K562 (cell line): Measurements from ENCODE around the gene SLC7A4. TPM values are rescaled to one million over a fixed set of nuclear protein-coding genes. Genes with fewer than 3 reads are reported as not detected.

Experiments used
- ARNT ChIP-seq, 2 experiments: fragments of 450-650 bp; IDR thresholded peaks; 2 replicates each; pipeline ENCODE4 v1.6.1; 2016; ENCODE audit warnings: mild to moderate bottlenecking in 1 of 2
- CAMTA2 ChIP-seq: fragments of 250-450 bp; sonication (Bioruptor Pico); conservative IDR thresholded peaks from 2 replicates; pipeline ENCODE4 v1.5.1; 2022
- CBFB ChIP-seq: sonication (generic); formaldehyde crosslinking; IDR thresholded peaks from 2 replicates; pipeline ENCODE4 v1.4.0; 2020; ENCODE audit warnings: mild to moderate bottlenecking, missing genetic modification reagents
- CREB5 ChIP-seq: fragments of 250-450 bp; sonication (Bioruptor Pico); IDR thresholded peaks from 2 replicates; pipeline ENCODE4 v1.5.0; 2020; ENCODE audit warnings: mild to moderate bottlenecking
- ELF1 ChIP-seq: fragments of 200-800 bp; sonication (Bioruptor generic); IDR thresholded peaks from 2 replicates; pipeline ENCODE4 v1.6.1; 2016; ENCODE audit warnings: missing genetic modification characterization, missing compliant biosample characterization
- GMEB1 ChIP-seq: fragments of 250-450 bp; sonication (Bioruptor Pico); IDR thresholded peaks from 2 replicates; pipeline ENCODE4 v1.4.0; 2020; ENCODE audit warnings: mild to moderate bottlenecking
- KLF16 ChIP-seq: IDR thresholded peaks from 2 replicates; pipeline ENCODE4 v1.6.1; 2016; ENCODE audit warnings: antibody characterized with exemption
- MTF1 ChIP-seq: fragments of 250-450 bp; sonication (Bioruptor Pico); IDR thresholded peaks from 2 replicates; pipeline ENCODE4 v1.9.0; 2021; ENCODE audit warnings: moderate library complexity, mild to moderate bottlenecking, inconsistent platforms, borderline replicate concordance
- NBN ChIP-seq: fragments of 450-650 bp; IDR thresholded peaks from 2 replicates; pipeline ENCODE4 v1.6.1; 2016; ENCODE audit warnings: low read depth, mild to moderate bottlenecking
- NFRKB ChIP-seq: fragments of 450-650 bp; IDR thresholded peaks from 2 replicates; pipeline ENCODE4 v1.6.1; 2016; ENCODE audit warnings: low read depth
- PTRF ChIP-seq: fragments of 450-650 bp; IDR thresholded peaks from 2 replicates; pipeline ENCODE4 v1.6.1; 2016; ENCODE audit warnings: mild to moderate bottlenecking, missing genetic modification characterization, missing compliant biosample characterization
- RBM22 ChIP-seq: fragments of 200-400 bp; formaldehyde crosslinking; IDR thresholded peaks from 2 replicates; pipeline ENCODE4 v1.6.1; 2018; ENCODE audit warnings: low read length, low read depth; ENCODE audit not compliant: poor library complexity, severe bottlenecking
- SREBF2 ChIP-seq: sonication (generic); formaldehyde crosslinking; IDR thresholded peaks from 2 replicates; pipeline ENCODE4 v1.4.0; 2020; ENCODE audit warnings: mild to moderate bottlenecking, missing genetic modification reagents
- TAF15 ChIP-seq: fragments of 200-400 bp; formaldehyde crosslinking; IDR thresholded peaks from 2 replicates; pipeline ENCODE4 v1.6.1; 2017; ENCODE audit warnings: mild to moderate bottlenecking, low read depth, low read length, moderate library complexity
- USF2 ChIP-seq: sonication (generic); formaldehyde crosslinking; IDR thresholded peaks from 2 replicates; pipeline ENCODE4 v1.5.0; 2020; ENCODE audit warnings: missing genetic modification reagents
- ZBTB11 ChIP-seq, 3 experiments: fragments of 200-800 bp in 1 of 3; fragments of 250-450 bp in 1 of 3; fragments of 450-650 bp in 1 of 3; sonication (Bioruptor Pico) in 1 of 3; sonication (Bioruptor generic) in 1 of 3; formaldehyde crosslinking in 1 of 3; IDR thresholded peaks; 2 replicates each; pipeline versions ENCODE4 v1.6.1 to v1.8.0; 2016 to 2022; ENCODE audit warnings: mild to moderate bottlenecking in 2 of 3, missing genetic modification characterization in 2 of 3, missing compliant biosample characterization in 1 of 3, moderate library complexity in 1 of 3
- ZFP36 ChIP-seq: fragments of 150-350 bp; IDR thresholded peaks from 2 replicates; pipeline ENCODE4 v1.6.1; 2018; ENCODE audit warnings: low read length, low read depth; ENCODE audit not compliant: partially characterized antibody
- ZNF146 ChIP-seq: IDR thresholded peaks from one replicate; pipeline ENCODE4 v1.6.1; 2018; ENCODE audit warnings: missing compliant biosample characterization; ENCODE audit not compliant: unreplicated experiment
- ZNF282 ChIP-seq: sonication (generic); formaldehyde crosslinking; IDR thresholded peaks from 2 replicates; pipeline ENCODE4 v1.8.1; 2023; ENCODE audit warnings: missing genetic modification reagents
- ZNF408 ChIP-seq: fragments of 250-450 bp; sonication (Bioruptor Pico); IDR thresholded peaks from 2 replicates; pipeline ENCODE4 v1.4.0; 2020; ENCODE audit warnings: low read depth, mild to moderate bottlenecking, moderate library complexity
- polyA plus RNA-seq, 8 experiments: library from polyadenylated mRNA; depleted of rRNA in 4 of 8; stranded (reverse) in 5 of 8; unstranded in 3 of 8; fragments of >200 nt; fragmentation: Nextera tagmentation in 2 of 8; fragmentation: Illumina TruSeq in 1 of 8; extraction: Ambion mirVana in 2 of 8; extraction: Trizol in 1 of 8; gene quantifications; 2 replicates each; pipeline versions ENCODE4 v1.2.1 to v1.2.3, GENCODE V29; 2011 to 2014; ENCODE audit warnings: inconsistent platforms in 1 of 8, missing spikeins in 1 of 8
- total RNA-seq, 7 experiments: library from RNA; depleted of rRNA in 6 of 7; stranded (reverse); fragments of >200 nt in 6 of 7; fragmentation: Illumina TruSeq in 2 of 7; extraction: Trizol in 2 of 7; gene quantifications; 2 replicates each; pipeline versions ENCODE4 v1.2.1 to v1.2.3, GENCODE V29; 2011 to 2021; ENCODE audit warnings: low replicate concordance in 1 of 7

Gene SLC7A4
- total and polyA plus RNA-seq, 9 of the 15 experiments (the other 6 are each of a cell fraction or from before 2014, with no cell fraction given): not detected

GRCh38 chr22:21068681-21069276, 36.4 kb upstream of the SLC7A4 start (continued):
- TF ChIP-seq USF2 (no peak), ZNF282 (CRISPR knock-in tag) (no peak), ZFP36 (no peak), ZNF146 (no peak), MTF1 (no peak), NFRKB (no peak), ZNF408 (CRISPR knock-in tag) (no peak), CREB5 (CRISPR knock-in tag) (no peak), NBN (no peak), CAMTA2 (CRISPR knock-in tag) (no peak), RBM22 (no peak), ARNT (IDR thresholded peaks at IDR 0.05) (no peak), ELF1 (tag) (no peak), CBFB (peak; percentile 48; the same call in 1 of the 2 replicates), ZBTB11 (CRISPR knock-in tag; IDR thresholded peaks at IDR 0.05) (0 out of 6 replicates have a peak, but pooled peaks of 1 of the 3 experiments have one; percentile 7), PTRF (no peak), GMEB1 (CRISPR knock-in tag) (no peak), KLF16 (no peak), SREBF2 (CRISPR knock-in tag) (no peak), TAF15 (no peak)
